ENCODE measurements around the gene MRPL23. TPM values are rescaled to one million over a fixed set of nuclear protein-coding genes. Genes with fewer than 3 reads are reported as not detected.

Gene MRPL23
- total RNA-seq, 1 experiment from 2014 or later, result 74.9 TPM

GRCh38 chr11:1988667-1989317, 41.7 kb downstream of the MRPL23 start:
- no peak for DNase-seq (ENCODE audit: extremely low read depth, low read depth)

GRCh38 chr11:1989953-1990352, 42.8 kb downstream of the MRPL23 start:
- no peak for DNase-seq (ENCODE audit: extremely low read depth, low read depth)

DNA sequence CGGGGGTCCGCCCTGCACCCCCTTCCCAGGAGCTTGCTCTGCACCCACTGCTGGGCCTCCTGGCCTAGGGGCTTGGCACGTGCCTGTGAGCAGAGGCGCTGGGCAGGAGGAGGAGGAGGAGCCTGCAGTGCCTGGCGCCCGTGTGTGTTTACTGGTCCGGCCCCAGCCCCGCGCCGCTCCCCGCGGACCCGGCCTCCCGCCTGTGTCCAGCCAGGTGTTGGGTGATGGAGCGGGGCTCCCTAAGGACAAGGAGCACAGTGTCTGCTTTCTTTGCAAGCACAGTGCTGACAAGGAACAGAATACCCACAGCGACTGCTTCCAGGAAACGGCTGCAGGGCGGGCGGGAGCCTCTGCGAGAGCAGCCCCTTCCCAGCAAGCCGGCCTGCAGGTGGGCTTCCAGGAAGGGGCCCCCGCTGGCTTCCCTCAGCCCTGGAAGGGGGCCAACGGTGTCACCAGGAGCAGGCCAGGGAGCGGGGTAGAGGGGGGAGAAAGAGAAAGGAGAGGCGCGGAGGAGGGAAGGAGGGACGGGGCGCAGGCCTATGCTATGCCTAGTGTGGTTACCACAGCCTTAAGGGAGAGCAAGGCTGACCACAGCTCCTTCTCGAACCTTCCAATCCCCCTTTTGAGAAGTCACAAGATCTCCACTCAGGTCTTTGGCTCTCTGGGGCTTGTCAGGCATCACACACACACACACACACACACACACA, 43.9 kb downstream of the MRPL23 start:
- DNase-seq (ENCODE audit: extremely low read depth, low read depth), result no peak

- DNase-seq (ENCODE audit: extremely low read depth, low read depth), result no peak
Measured at GRCh38 chr11:1992111-1992510, 45.0 kb downstream of the MRPL23 start.

DNA sequence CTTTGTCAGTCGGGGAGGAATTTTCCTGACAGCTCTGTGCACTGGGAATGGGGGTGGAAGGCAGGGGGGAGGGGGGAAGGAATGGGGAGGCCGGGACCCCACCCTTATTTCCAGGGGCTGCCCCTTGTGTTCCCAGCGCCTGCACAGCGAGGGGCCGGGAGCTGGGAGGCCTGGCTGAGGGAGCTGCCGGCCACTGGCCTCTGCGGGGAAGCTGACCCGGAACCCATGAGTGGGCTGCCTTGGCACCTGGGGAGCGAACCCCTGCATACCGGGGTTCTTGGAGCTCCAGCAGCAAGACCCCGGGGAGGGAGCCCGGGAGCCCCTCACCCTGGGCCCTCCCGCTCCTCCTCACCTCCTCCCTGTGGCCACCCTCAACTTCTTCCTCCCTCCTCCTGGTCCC, 47.0 kb downstream of the MRPL23 start:
- DNase-seq (ENCODE audit: extremely low read depth, low read depth), result no peak

DNA sequence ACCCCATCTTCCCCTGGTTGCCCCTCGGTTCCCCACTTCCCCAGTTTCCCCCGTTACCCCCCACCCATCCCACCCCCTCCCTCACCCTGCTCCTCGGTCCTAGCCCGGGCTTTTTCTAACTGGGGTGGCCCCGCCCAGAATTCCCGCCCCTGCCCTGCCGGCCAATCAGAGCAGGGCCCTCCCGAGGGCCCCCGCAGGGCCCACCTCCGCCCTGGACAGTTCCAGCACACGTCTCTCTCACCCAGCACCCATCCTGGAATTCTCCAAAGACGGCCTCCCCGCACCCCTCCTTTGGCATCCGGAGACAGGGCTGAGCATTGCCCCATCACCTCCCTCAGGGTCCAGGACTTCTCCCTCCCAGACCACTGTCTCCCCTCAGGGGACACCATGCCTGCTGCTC, 50.6 kb downstream of the MRPL23 start, which contains the start of gene H19:
Gene H19, minus strand, starts transcription at position 88 of the 400 bp plus-strand sequence.
- DNase-seq (ENCODE audit: extremely low read depth, low read depth), result no peak

GRCh38 chr11:1998290-1998689, 51.2 kb downstream of the MRPL23 start:
- DNase-seq (ENCODE audit: extremely low read depth, low read depth), result no peak

DNA sequence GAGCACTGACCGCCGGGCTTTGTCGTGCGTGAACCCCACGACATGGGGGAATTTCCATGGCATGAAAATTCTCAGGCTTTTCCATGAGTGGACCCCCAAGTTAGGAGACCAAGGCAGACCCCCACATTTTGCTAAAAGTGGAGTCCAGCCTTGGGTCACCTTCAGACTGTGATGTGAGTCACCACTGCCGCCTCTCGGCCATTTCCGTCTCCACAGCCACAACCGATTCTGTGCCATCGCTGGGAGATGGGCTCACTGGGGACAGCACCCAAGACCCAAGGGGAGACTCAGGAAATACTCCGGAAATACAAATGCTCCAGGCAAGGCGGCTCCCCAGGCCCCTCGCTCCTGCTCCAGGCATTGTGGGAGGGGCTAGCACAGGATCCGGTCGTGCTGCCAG, 51.7 kb downstream of the MRPL23 start:
- DNase-seq (ENCODE audit: extremely low read depth, low read depth), result no peak

DNA sequence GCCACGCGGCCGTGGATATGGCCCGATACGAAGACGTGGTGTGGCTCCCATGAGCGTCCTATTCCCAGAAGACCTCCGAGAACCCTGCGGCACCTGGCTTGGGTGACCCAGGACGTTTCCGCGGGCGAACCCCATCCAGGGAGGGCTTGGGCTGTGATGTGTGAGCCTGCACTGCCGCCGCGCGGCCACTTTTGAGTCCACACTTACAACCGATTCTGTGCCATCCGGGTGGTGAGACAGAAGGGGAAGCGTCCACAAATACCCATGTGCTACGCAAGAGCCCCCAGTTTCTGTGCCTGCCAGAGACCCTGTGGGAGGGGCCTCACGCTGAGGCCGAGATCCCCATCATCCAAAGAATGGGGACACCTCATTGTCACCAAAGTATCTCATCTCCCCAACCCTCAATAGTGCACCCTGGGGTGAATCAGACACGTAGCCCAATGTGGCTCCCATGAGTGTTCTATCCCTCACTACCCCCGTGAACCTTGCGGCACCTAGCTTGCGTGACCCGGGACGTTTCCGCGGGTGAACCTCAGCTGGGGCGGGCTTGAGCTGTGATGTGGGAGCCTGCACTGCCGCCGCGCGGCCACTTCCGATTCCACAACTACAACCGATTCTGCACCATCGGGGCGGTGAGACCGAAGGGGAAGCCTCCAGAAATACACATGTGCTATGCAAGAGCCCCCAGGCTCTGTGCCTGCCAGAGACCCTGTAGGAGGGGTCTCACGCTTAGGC, 55.1 kb downstream of the MRPL23 start:
- DNase-seq (ENCODE audit: extremely low read depth, low read depth), result no peak

DNA sequence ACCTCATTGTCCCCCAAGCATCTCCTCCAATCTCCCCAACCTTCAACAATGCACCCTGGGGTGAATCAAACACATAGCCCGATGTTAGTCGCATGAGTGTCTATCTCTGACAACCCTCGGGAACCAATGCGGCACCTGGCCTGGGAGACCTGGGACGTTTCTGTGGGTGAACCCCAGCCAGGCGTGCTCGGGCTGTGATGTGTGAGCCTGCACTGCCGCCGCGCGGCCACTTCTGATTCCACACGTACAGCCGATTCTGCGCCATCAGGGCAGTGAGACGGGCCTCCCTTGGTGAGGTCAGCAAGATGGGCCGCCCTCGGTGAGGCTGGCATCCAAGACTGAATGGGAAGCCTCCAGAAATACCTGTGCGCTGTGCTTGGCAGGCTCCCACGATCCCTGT, 55.7 kb downstream of the MRPL23 start:
- DNase-seq (ENCODE audit: extremely low read depth, low read depth), result no peak

GRCh38 chr11:2004466-2004865, 57.3 kb downstream of the MRPL23 start:
- DNase-seq (ENCODE audit: extremely low read depth, low read depth), result no peak

Small RNA genes within 50 kb of the gene (small RNA-seq; reads per million reads assigned to genes)
- gene RF01972 (0 reads per million in 2 experiments), gene RF01973 (0 reads per million in 2 experiments)

Other genes starting within 250 kb of the MRPL23 start
- gene IFITM10, start 196.7 kb upstream of the MRPL23 start, total RNA-seq (2014; rRNA removed; shearing (Covaris generic)), result 0.49 and 1.0 TPM in 2 replicates
- 358 and 367 TPM in 2 replicates for gene CTSD, start 183.4 kb upstream of the MRPL23 start, total RNA-seq (2014; rRNA removed; shearing (Covaris generic))
- not detected in 2 replicates for gene SYT8, start 112.3 kb upstream of the MRPL23 start, total RNA-seq (2014; rRNA removed; shearing (Covaris generic))
- not detected in 2 replicates for gene TNNI2, start 108.4 kb upstream of the MRPL23 start, total RNA-seq (2014; rRNA removed; shearing (Covaris generic))
- gene LSP1, start 94.2 kb upstream of the MRPL23 start, total RNA-seq (2014; rRNA removed; shearing (Covaris generic)), result not detected in 2 replicates
- gene PRR33, start 55.4 kb upstream of the MRPL23 start, total RNA-seq (2014; rRNA removed; shearing (Covaris generic)), result not detected in 2 replicates
- not detected in 2 replicates for gene TNNT3, start 27.6 kb upstream of the MRPL23 start, total RNA-seq (2014; rRNA removed; shearing (Covaris generic))
- gene H19, start 50.5 kb downstream of the MRPL23 start, total RNA-seq (2014; rRNA removed; shearing (Covaris generic)), result 0.40 and 1.5 TPM in 2 replicates
- 0.15 and 0.20 TPM in 2 replicates for gene IGF2, start 192.1 kb downstream of the MRPL23 start, total RNA-seq (2014; rRNA removed; shearing (Covaris generic))
- gene INS, start 213.9 kb downstream of the MRPL23 start, total RNA-seq (2014; rRNA removed; shearing (Covaris generic)), result not detected in 2 replicates
- gene TH, start 224.5 kb downstream of the MRPL23 start, total RNA-seq (2014; rRNA removed; shearing (Covaris generic)), result not detected in 2 replicates